ENCODE results near the gene USHBP1. TPM values are rescaled to one million over a fixed set of nuclear protein-coding genes. Genes with fewer than 3 reads are reported as not detected.

The USHBP1 gene
- total and polyA plus RNA-seq, 2 of the 13 experiments (the other 11 are each of a cell fraction or from before 2014, with no cell fraction given) = 0.15 to 1.5 TPM

DNA sequence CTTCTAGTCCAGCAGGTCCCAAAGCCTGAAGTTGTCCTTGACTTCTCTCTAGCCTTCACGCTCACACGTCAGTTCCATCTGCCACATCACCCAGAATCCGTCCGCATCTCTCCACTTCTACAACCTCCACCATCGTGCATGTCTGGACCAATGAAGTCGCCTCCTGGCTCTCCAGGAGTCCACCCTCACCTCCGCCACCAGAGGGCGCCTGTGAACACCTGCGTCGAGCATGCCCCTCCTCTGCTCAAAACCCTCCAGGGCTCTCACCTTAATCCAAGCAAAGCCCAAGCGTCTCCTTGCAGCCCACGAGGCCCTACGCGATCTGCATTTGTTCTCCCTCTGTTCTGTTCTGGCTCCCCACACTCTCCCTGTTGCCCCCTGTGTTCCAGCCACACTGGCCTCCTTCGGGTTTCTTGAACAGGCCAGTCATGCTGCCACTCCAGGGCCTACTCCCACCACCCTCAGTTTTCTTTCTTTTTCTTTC, 3.7 kb downstream of the USHBP1 start (continued):
- TF ChIP-seq, protein P1, sequence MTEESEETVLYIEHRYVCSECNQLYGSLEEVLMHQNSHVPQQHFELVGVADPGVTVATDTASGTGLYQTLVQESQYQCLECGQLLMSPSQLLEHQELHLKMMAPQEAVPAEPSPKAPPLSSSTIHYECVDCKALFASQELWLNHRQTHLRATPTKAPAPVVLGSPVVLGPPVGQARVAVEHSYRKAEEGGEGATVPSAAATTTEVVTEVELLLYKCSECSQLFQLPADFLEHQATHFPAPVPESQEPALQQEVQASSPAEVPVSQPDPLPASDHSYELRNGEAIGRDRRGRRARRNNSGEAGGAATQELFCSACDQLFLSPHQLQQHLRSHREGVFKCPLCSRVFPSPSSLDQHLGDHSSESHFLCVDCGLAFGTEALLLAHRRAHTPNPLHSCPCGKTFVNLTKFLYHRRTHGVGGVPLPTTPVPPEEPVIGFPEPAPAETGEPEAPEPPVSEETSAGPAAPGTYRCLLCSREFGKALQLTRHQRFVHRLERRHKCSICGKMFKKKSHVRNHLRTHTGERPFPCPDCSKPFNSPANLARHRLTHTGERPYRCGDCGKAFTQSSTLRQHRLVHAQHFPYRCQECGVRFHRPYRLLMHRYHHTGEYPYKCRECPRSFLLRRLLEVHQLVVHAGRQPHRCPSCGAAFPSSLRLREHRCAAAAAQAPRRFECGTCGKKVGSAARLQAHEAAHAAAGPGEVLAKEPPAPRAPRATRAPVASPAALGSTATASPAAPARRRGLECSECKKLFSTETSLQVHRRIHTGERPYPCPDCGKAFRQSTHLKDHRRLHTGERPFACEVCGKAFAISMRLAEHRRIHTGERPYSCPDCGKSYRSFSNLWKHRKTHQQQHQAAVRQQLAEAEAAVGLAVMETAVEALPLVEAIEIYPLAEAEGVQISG (CRISPR knock-in tag; IDR thresholded peaks at IDR 0.05) = 0 out of 2 replicates have a peak, but pooled peaks have one; percentile 42
- TF ChIP-seq, protein P2, sequence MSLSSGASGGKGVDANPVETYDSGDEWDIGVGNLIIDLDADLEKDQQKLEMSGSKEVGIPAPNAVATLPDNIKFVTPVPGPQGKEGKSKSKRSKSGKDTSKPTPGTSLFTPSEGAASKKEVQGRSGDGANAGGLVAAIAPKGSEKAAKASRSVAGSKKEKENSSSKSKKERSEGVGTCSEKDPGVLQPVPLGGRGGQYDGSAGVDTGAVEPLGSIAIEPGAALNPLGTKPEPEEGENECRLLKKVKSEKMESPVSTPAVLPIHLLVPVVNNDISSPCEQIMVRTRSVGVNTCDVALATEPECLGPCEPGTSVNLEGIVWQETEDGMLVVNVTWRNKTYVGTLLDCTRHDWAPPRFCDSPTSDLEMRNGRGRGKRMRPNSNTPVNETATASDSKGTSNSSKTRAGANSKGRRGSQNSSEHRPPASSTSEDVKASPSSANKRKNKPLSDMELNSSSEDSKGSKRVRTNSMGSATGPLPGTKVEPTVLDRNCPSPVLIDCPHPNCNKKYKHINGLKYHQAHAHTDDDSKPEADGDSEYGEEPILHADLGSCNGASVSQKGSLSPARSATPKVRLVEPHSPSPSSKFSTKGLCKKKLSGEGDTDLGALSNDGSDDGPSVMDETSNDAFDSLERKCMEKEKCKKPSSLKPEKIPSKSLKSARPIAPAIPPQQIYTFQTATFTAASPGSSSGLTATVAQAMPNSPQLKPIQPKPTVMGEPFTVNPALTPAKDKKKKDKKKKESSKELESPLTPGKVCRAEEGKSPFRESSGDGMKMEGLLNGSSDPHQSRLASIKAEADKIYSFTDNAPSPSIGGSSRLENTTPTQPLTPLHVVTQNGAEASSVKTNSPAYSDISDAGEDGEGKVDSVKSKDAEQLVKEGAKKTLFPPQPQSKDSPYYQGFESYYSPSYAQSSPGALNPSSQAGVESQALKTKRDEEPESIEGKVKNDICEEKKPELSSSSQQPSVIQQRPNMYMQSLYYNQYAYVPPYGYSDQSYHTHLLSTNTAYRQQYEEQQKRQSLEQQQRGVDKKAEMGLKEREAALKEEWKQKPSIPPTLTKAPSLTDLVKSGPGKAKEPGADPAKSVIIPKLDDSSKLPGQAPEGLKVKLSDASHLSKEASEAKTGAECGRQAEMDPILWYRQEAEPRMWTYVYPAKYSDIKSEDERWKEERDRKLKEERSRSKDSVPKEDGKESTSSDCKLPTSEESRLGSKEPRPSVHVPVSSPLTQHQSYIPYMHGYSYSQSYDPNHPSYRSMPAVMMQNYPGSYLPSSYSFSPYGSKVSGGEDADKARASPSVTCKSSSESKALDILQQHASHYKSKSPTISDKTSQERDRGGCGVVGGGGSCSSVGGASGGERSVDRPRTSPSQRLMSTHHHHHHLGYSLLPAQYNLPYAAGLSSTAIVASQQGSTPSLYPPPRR (CRISPR knock-in tag; IDR thresholded peaks at IDR 0.05; ENCODE audit: borderline replicate concordance) = 0 out of 2 replicates have a peak, but pooled peaks have one; percentile 33
- TF ChIP-seq ZNF343 (CRISPR knock-in tag; IDR thresholded peaks at IDR 0.05) (no peak), ZSCAN22 (CRISPR knock-in tag; IDR thresholded peaks at IDR 0.05) (peak; percentile 91), SCMH1 (CRISPR knock-in tag; IDR thresholded peaks at IDR 0.05; ENCODE audit: borderline replicate concordance) (no peak), CCAR2 (optimal IDR thresholded peaks at IDR 0.05; ENCODE audit: low read depth, low read length) (no peak), RBFOX2 (IDR thresholded peaks at IDR 0.05; ENCODE audit: low read depth, low read length) (no peak), MIER3 (CRISPR knock-in tag; IDR thresholded peaks at IDR 0.05; ENCODE audit: borderline replicate concordance) (peak; percentile 54; the same call in 1 of the 2 replicates), MIER2 (CRISPR knock-in tag; IDR thresholded peaks at IDR 0.05) (no peak), FOXA3 (CRISPR knock-in tag; IDR thresholded peaks at IDR 0.05) (0 out of 2 replicates have a peak, but pooled peaks have one; percentile 19), MLLT10 (CRISPR knock-in tag; IDR thresholded peaks at IDR 0.05) (no peak), MED13 (CRISPR knock-in tag; IDR thresholded peaks at IDR 0.05) (no peak), ZNF781 (CRISPR knock-in tag; IDR thresholded peaks at IDR 0.05; ENCODE audit: borderline replicate concordance, not compliant biosample characterization) (peak; percentile 43)
- TF ChIP-seq, protein P3, sequence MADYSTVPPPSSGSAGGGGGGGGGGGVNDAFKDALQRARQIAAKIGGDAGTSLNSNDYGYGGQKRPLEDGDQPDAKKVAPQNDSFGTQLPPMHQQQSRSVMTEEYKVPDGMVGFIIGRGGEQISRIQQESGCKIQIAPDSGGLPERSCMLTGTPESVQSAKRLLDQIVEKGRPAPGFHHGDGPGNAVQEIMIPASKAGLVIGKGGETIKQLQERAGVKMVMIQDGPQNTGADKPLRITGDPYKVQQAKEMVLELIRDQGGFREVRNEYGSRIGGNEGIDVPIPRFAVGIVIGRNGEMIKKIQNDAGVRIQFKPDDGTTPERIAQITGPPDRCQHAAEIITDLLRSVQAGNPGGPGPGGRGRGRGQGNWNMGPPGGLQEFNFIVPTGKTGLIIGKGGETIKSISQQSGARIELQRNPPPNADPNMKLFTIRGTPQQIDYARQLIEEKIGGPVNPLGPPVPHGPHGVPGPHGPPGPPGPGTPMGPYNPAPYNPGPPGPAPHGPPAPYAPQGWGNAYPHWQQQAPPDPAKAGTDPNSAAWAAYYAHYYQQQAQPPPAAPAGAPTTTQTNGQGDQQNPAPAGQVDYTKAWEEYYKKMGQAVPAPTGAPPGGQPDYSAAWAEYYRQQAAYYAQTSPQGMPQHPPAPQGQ (CRISPR knock-in tag; IDR thresholded peaks at IDR 0.05; ENCODE audit: borderline replicate concordance) = no peak
- TF ChIP-seq, protein P4, sequence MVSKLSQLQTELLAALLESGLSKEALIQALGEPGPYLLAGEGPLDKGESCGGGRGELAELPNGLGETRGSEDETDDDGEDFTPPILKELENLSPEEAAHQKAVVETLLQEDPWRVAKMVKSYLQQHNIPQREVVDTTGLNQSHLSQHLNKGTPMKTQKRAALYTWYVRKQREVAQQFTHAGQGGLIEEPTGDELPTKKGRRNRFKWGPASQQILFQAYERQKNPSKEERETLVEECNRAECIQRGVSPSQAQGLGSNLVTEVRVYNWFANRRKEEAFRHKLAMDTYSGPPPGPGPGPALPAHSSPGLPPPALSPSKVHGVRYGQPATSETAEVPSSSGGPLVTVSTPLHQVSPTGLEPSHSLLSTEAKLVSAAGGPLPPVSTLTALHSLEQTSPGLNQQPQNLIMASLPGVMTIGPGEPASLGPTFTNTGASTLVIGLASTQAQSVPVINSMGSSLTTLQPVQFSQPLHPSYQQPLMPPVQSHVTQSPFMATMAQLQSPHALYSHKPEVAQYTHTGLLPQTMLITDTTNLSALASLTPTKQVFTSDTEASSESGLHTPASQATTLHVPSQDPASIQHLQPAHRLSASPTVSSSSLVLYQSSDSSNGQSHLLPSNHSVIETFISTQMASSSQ (IDR thresholded peaks at IDR 0.05; ENCODE audit: low read depth) = no peak
- TF ChIP-seq, protein P4 (CRISPR knock-in tag; IDR thresholded peaks at IDR 0.05; ENCODE audit: borderline replicate concordance) = no peak

Data from HepG2 (cell line).